ENCODE data around the gene SEC22A.

GRCh38 chr3:123296836-123297626 lies 95.3 kb downstream of the SEC22A start:
- TF ChIP-seq CBX5 (IDR thresholded peaks at IDR 0.05; ENCODE audit: low read depth) (no peak), TCF12 (IDR thresholded peaks at IDR 0.05; ENCODE audit: low read depth, low read length) (no peak), REST (IDR thresholded peaks at IDR 0.05; ENCODE audit: low read depth, low read length) (no peak), CREB1 (IDR thresholded peaks at IDR 0.05; ENCODE audit: low read depth) (no peak), POLR2A (IDR thresholded peaks at IDR 0.05; ENCODE audit: low read depth, low read length) (no peak), SREBF1 (IDR thresholded peaks at IDR 0.05; ENCODE audit: low read length) (no peak), SRF (IDR thresholded peaks at IDR 0.05; ENCODE audit: low read depth in 2 of 2, low read length in 2 of 2) (no peak), MTA3 (IDR thresholded peaks at IDR 0.05; ENCODE audit: borderline replicate concordance, low read length) (no peak), ZNF274 (IDR thresholded peaks at IDR 0.05; ENCODE audit: insufficient read depth, insufficient read length) (no peak), SIN3A (IDR thresholded peaks at IDR 0.05; ENCODE audit: low read depth, low read length) (no peak), ZNF207 (IDR thresholded peaks at IDR 0.05; ENCODE audit: borderline replicate concordance) (no peak), YY1 (IDR thresholded peaks at IDR 0.05; ENCODE audit: low read depth, low read length) (no peak), NFIC (IDR thresholded peaks at IDR 0.05; ENCODE audit: low read depth, low read length) (no peak)
- TF ChIP-seq, protein P1, sequence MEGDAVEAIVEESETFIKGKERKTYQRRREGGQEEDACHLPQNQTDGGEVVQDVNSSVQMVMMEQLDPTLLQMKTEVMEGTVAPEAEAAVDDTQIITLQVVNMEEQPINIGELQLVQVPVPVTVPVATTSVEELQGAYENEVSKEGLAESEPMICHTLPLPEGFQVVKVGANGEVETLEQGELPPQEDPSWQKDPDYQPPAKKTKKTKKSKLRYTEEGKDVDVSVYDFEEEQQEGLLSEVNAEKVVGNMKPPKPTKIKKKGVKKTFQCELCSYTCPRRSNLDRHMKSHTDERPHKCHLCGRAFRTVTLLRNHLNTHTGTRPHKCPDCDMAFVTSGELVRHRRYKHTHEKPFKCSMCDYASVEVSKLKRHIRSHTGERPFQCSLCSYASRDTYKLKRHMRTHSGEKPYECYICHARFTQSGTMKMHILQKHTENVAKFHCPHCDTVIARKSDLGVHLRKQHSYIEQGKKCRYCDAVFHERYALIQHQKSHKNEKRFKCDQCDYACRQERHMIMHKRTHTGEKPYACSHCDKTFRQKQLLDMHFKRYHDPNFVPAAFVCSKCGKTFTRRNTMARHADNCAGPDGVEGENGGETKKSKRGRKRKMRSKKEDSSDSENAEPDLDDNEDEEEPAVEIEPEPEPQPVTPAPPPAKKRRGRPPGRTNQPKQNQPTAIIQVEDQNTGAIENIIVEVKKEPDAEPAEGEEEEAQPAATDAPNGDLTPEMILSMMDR (IDR thresholded peaks at IDR 0.05 in 2 of 3, conservative IDR thresholded peaks at IDR 0.05 in 1 of 3; ENCODE audit: control insufficient read depth in 2 of 3, extremely low read depth in 1 of 3, insufficient read depth in 1 of 3, low read depth in 3 of 3, low read length in 3 of 3), result no peak

Data from GM12878 (cell line).